Activated CD8-positive, alpha-beta T cell treated with anti-CD3 and anti-CD28 coated beads for 36 hours (primary cell): Measurements from ENCODE around the gene BTRC. TPM values are rescaled to one million over a fixed set of nuclear protein-coding genes. Genes with fewer than 3 reads are reported as not detected.

Experiments
- ATAC-seq: fragments of 200-7000 bp; cut with Tn5 transposase; one replicate; pipeline ENCODE4 v1.10.0; 2021; ENCODE audit warnings: mild to moderate bottlenecking, moderate library complexity
- CTCF ChIA-PET: fragments of 350-600 bp; sonication (Branson Sonifier 250); formaldehyde crosslinking; loops from one replicate; lab custom pipeline; 2021; ENCODE audit warnings: antibody characterized with exemption; lab: Charles Lee
- POLR2A ChIA-PET: fragments of 350-600 bp; sonication (Branson Sonifier 250); formaldehyde crosslinking; loops from one replicate; lab custom pipeline; 2021; ENCODE audit warnings: antibody characterized with exemption; lab: Charles Lee
- DNase-seq: peaks from one replicate; pipeline ENCODE4 v3.0.0-alpha.2; 2020
- H3K27ac Mint-ChIP-seq: one replicate; pipeline ENCODE4 v1.8.0; 2021; ENCODE audit warnings: mild to moderate bottlenecking, mixed read lengths
- H3K27me3 Mint-ChIP-seq: one replicate; pipeline ENCODE4 v1.8.0; 2021; ENCODE audit warnings: mixed read lengths
- H3K36me3 Mint-ChIP-seq: one replicate; pipeline ENCODE4 v1.8.0; 2021; ENCODE audit warnings: low read depth, mixed read lengths
- H3K4me1 Mint-ChIP-seq: one replicate; pipeline ENCODE4 v1.8.0; 2021; ENCODE audit warnings: low read depth, mixed read lengths
- H3K4me3 Mint-ChIP-seq: one replicate; pipeline ENCODE4 v1.8.0; 2021; ENCODE audit warnings: mild to moderate bottlenecking, moderate library complexity, mixed read lengths
- H3K9me3 Mint-ChIP-seq: one replicate; pipeline ENCODE4 v1.8.0; 2021; ENCODE audit warnings: mixed read lengths
- intact Hi-C: fragments of 100-400 bp; cut with micrococcal nuclease; formaldehyde crosslinking; loops from one replicate; pipeline ENCODE4 v1.10.0; 2022
- total RNA-seq, 2 experiments: library from RNA; stranded (reverse); gene quantifications; one replicate each; pipeline ENCODE4 v1.2.3, GENCODE V29; 2021
- TF ChIP-seq, protein P1 (sequence below): fragments of 200-600 bp; IDR thresholded peaks from one replicate; pipeline ENCODE4 v1.8.0; 2022; ENCODE audit warnings: antibody characterized with exemption, mild to moderate bottlenecking

Gene BTRC
- total RNA-seq, 2 experiments from 2014 or later: 11.6 to 14.6 TPM

DNA sequence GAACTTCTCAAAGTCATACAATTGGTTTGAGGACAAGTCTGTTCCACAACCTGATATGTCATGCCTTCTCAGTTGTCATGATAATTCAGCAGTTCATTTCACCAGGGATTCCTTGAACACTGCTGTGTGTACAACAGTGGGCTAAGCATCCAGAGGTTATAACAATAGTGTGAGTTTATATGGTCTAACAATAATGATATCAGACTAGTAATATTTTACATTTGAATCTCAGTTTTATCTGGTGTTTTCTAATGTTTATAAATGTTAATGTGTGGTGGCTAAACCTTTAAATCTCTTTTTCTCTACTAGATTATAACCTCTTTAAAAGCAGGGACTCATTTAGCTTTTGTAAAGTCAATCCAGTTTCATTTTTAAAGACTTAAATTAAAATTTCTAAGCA is 48.7 kb downstream of the BTRC start:
- TF ChIP-seq, protein P1, sequence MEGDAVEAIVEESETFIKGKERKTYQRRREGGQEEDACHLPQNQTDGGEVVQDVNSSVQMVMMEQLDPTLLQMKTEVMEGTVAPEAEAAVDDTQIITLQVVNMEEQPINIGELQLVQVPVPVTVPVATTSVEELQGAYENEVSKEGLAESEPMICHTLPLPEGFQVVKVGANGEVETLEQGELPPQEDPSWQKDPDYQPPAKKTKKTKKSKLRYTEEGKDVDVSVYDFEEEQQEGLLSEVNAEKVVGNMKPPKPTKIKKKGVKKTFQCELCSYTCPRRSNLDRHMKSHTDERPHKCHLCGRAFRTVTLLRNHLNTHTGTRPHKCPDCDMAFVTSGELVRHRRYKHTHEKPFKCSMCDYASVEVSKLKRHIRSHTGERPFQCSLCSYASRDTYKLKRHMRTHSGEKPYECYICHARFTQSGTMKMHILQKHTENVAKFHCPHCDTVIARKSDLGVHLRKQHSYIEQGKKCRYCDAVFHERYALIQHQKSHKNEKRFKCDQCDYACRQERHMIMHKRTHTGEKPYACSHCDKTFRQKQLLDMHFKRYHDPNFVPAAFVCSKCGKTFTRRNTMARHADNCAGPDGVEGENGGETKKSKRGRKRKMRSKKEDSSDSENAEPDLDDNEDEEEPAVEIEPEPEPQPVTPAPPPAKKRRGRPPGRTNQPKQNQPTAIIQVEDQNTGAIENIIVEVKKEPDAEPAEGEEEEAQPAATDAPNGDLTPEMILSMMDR: no peak
- Mint-ChIP-seq H3K4me3 (no peak overlapping the region), H3K36me3 (no peaks in the 10 kb centered on the region), H3K9me3 (no peaks in the 10 kb centered on the region), H3K4me1 (peaks cover 7% of the 10 kb centered on the region), H3K27me3 (no peaks in the 10 kb centered on the region), H3K27ac (no peak overlapping the region)
- CTCF ChIA-PET: interaction anchor here (0.7 to 1.2 kb wide), 2 partner anchors 39 to 189 kb away, joined by 3 read pairs; no protein-coding TSS in a partner anchor
- intact Hi-C loops: no loop called here
- POLR2A ChIA-PET: no interaction called here
- DNase-seq (no peak), ATAC-seq (no peak)

DNA sequence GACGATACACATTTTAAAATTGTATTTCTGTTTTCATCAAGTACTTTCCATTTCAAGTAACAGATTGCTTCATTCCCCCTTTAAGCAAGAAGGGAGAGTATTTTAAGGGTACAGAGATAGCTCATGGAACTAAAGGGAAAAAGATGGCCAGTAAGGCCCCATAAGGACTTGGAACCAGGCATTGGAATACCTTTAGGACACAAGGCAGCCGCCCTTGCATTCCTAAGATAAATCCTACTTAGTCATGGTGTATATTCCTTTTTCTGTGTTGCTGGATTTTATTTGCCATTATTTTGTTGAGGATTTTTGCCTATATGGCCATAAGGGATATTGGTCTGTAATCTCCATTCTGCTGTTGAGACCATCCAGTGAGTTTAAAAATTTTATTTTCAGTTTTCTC is 49.2 kb downstream of the BTRC start:
- peaks cover 4% of the 10 kb centered on the region for H3K4me1 Mint-ChIP-seq
- no peaks in the 10 kb centered on the region for H3K36me3 Mint-ChIP-seq
- ChIA-PET POLR2A (no interaction called here), CTCF (interaction anchor here (0.7 to 1.2 kb wide), 2 partner anchors 39 to 189 kb away, joined by 3 read pairs; no protein-coding TSS in a partner anchor)
- intact Hi-C loops: no loop called here
- no peak overlapping the region for H3K27ac Mint-ChIP-seq
- no peaks in the 10 kb centered on the region for H3K27me3 Mint-ChIP-seq
- H3K4me3 Mint-ChIP-seq: no peak overlapping the region
- TF ChIP-seq, protein P1: no peak
- no peaks in the 10 kb centered on the region for H3K9me3 Mint-ChIP-seq
- DNase-seq (no peak), ATAC-seq (no peak)

DNA sequence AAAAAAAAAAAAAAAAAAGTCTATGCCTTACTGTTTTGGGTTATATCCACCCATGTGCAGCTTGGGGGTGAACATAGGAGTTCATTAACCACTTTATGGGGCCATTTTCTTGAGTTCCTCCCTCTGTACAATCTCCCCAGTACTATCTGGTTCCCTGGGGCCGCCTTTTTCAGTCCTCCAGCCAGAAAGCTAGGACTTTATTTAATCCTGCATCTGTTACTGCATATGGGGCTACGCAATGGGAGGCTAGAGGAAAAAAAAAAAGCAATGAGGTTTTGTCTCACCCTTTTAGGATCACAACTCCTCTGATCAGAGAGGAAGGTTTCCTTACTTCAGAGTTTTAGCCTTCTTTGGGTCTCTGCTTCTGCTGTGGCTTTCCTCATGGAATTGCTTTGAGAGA is 51.0 kb downstream of the BTRC start:
- DNase-seq (no peak), ATAC-seq (no peak)
- Mint-ChIP-seq H3K27ac (no peak overlapping the region), H3K4me1 (peaks cover 4% of the 10 kb centered on the region), H3K36me3 (peaks cover 10% of the 10 kb centered on the region), H3K4me3 (no peak overlapping the region), H3K27me3 (no peaks in the 10 kb centered on the region), H3K9me3 (no peaks in the 10 kb centered on the region)
- CTCF ChIA-PET: interaction anchor here (0.7 to 0.9 kb wide), 2 partner anchors 62 to 191 kb away, joined by 3 read pairs; no protein-coding TSS in a partner anchor
- TF ChIP-seq, protein P1: no peak
- intact Hi-C loops: no loop called here
- POLR2A ChIA-PET: no interaction called here

DNA sequence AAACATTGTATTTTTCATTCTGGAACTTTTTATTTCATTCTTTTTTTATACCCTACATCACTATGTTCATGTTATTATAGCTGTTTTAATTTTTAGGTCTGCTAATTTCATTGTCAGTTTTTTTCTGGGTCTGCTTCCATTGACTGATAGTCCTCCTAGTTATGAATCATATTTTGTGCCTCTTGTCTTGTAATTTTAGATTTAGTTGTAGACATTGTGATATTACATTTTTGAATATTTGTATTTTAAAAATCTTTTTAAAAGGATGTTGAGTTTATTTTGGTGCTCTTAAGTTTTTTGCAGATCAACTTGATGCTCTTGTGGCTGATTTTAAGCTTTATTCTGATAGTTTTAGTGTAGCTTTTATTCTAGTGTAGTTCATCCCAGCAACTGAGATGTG is 57.6 kb downstream of the BTRC start:
- Mint-ChIP-seq H3K36me3 (peaks cover 21% of the 10 kb centered on the region), H3K27me3 (no peaks in the 10 kb centered on the region), H3K4me1 (peaks cover 9% of the 10 kb centered on the region), H3K4me3 (no peak overlapping the region), H3K27ac (no peak overlapping the region), H3K9me3 (peaks cover 12% of the 10 kb centered on the region)
- POLR2A ChIA-PET: no interaction called here
- CTCF ChIA-PET: interaction anchor here (0.6 kb wide), 1 partner anchor 15 kb away, joined by 3 read pairs; no protein-coding TSS in a partner anchor
- intact Hi-C loops: no loop called here
- DNase-seq: no peak
- ATAC-seq: no peak
- TF ChIP-seq, protein P1: no peak

DNA sequence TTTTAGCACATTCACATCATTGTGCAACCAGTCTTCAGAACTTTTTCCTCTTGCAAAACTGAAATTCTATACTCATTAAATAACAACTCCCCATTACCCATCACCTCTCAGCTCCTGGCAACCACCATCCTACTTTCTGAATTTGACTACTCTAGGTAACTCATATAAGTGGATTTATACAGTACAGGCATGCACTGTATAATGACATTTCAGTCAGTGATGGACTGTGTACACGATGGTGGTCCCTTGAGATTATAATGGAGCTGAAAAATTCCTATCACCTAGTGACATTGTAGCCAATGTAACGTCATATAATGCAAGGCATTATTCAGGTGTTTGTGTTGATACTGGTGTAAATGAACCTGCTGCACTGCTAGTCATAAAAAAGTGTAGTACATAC is 60.1 kb downstream of the BTRC start:
- DNase-seq (no peak), ATAC-seq (no peak)
- no peak overlapping the region for H3K27ac Mint-ChIP-seq
- ChIA-PET POLR2A (no interaction called here), CTCF (interaction anchor here (1.2 to 1.4 kb wide), 2 partner anchors 9 to 17 kb away, joined by 3 read pairs; no protein-coding TSS in a partner anchor)
- TF ChIP-seq, protein P1: no peak
- H3K4me1 Mint-ChIP-seq: peaks cover 9% of the 10 kb centered on the region
- no peak overlapping the region for H3K4me3 Mint-ChIP-seq
- H3K27me3 Mint-ChIP-seq: no peaks in the 10 kb centered on the region
- peaks cover 12% of the 10 kb centered on the region for H3K9me3 Mint-ChIP-seq
- intact Hi-C loops: no loop called here
- peaks cover 21% of the 10 kb centered on the region for H3K36me3 Mint-ChIP-seq
